Measurements from ENCODE around the gene CDC37. TPM values are rescaled to one million over a fixed set of nuclear protein-coding genes. Genes with fewer than 3 reads are reported as not detected.
"Not testable (repeated sequence)": the region's sequence is repeated elsewhere in the genome, so short reads cannot be mapped to it uniquely, and the experiment has no call there.

Gene CDC37
- total RNA-seq, 2 experiments from 2014 or later, result 269 to 332 TPM

DNA sequence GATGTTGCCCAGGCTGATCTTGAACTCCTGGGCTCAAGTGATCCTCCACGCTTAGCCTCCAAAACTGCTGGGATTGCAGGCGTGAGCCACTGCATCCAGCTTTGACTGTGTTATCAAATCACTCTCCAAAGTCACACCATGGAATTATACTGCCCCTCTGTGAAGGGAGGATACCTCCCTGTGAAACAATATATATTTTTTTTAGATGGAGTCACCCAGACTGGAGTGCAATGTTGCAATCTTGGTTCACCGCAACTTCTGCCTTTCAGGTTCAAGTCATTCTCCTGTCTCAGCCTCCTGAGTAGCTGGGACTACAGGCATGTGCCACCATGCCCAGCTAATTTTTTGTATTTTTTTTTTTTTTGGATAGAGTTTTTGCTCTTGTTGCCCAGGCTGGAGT lies 30.7 kb downstream of the CDC37 start:
- no peaks in the 10 kb centered on the region for H3K9me2 ChIP-seq (ENCODE audit: insufficient read depth, low read length)
- BruUV-seq (replicated peaks), result no TSS peak
- intact Hi-C loops (cut with micrococcal nuclease; ENCODE audit: unreplicated experiment), result no loop called here
- no peaks in the 10 kb centered on the region for H3K79me2 ChIP-seq (ENCODE audit: insufficient read depth, low read depth, low read length)
- H2AFZ ChIP-seq (ENCODE audit: low read length), result no peak overlapping the region
- no peaks in the 10 kb centered on the region for H4K20me1 ChIP-seq (ENCODE audit: insufficient read depth, low read length)
- TF ChIP-seq, protein P1, sequence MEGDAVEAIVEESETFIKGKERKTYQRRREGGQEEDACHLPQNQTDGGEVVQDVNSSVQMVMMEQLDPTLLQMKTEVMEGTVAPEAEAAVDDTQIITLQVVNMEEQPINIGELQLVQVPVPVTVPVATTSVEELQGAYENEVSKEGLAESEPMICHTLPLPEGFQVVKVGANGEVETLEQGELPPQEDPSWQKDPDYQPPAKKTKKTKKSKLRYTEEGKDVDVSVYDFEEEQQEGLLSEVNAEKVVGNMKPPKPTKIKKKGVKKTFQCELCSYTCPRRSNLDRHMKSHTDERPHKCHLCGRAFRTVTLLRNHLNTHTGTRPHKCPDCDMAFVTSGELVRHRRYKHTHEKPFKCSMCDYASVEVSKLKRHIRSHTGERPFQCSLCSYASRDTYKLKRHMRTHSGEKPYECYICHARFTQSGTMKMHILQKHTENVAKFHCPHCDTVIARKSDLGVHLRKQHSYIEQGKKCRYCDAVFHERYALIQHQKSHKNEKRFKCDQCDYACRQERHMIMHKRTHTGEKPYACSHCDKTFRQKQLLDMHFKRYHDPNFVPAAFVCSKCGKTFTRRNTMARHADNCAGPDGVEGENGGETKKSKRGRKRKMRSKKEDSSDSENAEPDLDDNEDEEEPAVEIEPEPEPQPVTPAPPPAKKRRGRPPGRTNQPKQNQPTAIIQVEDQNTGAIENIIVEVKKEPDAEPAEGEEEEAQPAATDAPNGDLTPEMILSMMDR (conservative IDR thresholded peaks at IDR 0.05; ENCODE audit: low read length), result no peak
- no peak for TF ChIP-seq EZH2phosphoT487 (IDR thresholded peaks at IDR 0.05; ENCODE audit: borderline replicate concordance, low read depth, low read length)
- no peaks in the 10 kb centered on the region for H3K9me3 ChIP-seq (ENCODE audit: low read length)
- CTCF ChIA-PET (ENCODE audit: unreplicated experiment), result interaction anchor here (0.6 kb wide), 1 partner anchor 42 kb away, joined by 3 read pairs; no protein-coding TSS in a partner anchor
- H3K4me3 ChIP-seq (ENCODE audit: low read depth, low read length, poor library complexity, severe bottlenecking), result no peak overlapping the region
- H3K4me2 ChIP-seq (ENCODE audit: low read length), result no peak overlapping the region
- POLR2A ChIA-PET, result interaction anchor here (0.6 to 1.5 kb wide), 2 partner anchors 39 to 604 kb away, joined by 3 to 8 read pairs; no protein-coding TSS in a partner anchor
- DNase-seq (ENCODE audit: low spot score), result no peak
- H3K27ac ChIP-seq (ENCODE audit: low read depth, low read length, poor library complexity, severe bottlenecking), result peak overlapping the region; percentile 45
- peaks cover 16% of the 10 kb centered on the region for H3K4me1 ChIP-seq (ENCODE audit: insufficient read depth, low read length, poor library complexity, severe bottlenecking)
- H3K36me3 ChIP-seq (ENCODE audit: insufficient read depth, low read length), result peaks cover 57% of the 10 kb centered on the region

DNA sequence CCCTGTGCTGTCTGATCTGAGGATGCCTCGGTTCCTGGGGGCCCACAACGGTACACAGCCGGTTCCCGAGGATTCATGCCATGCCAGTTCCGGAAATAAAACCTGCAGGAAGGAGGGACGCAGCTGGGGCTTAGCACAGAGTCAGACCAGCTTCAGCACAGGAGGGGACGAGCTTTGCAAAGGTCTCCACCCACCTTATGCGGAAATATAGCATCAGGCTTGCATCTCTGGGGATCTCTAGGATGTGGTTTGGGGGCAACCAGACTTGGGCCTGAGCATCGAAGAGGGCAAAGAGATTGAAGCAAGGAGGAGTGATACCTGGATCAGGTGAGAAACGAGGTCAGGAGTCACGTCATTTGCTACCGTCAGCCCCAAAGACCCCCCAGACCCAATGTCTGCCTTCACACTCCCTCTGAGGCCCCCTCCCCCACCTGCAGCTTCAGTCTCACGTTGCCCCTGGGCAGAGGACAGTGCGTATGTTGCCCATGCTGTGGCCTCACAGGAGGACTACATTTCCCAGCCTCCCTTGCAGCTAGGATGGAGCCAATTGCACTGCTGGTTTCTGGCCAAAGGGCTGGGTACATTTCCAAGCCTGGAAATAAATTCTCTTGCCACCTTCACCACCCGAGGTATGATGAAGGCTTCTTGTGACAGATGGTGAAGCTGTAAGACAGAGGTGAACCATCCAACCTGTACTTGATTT lies 35.1 kb downstream of the CDC37 start:
- CTCF ChIA-PET (ENCODE audit: unreplicated experiment), result no interaction called here
- Histone ChIP-seq H3K36me3 (ENCODE audit: insufficient read depth, low read length) (peaks cover 80% of the 10 kb centered on the region), H3K27ac (ENCODE audit: low read depth, low read length, poor library complexity, severe bottlenecking) (no peak overlapping the region), H2AFZ (ENCODE audit: low read length) (no peak overlapping the region), H3K9me3 (ENCODE audit: low read length) (no peaks in the 10 kb centered on the region), H4K20me1 (ENCODE audit: insufficient read depth, low read length) (no peaks in the 10 kb centered on the region), H3K79me2 (ENCODE audit: insufficient read depth, low read depth, low read length) (no peaks in the 10 kb centered on the region), H3K4me2 (ENCODE audit: low read length) (no peak overlapping the region), H3K4me1 (ENCODE audit: insufficient read depth, low read length, poor library complexity, severe bottlenecking) (peaks cover 2% of the 10 kb centered on the region), H3K4me3 (ENCODE audit: low read depth, low read length, poor library complexity, severe bottlenecking) (no peak overlapping the region), H3K9me2 (ENCODE audit: insufficient read depth, low read length) (no peaks in the 10 kb centered on the region)
- BruUV-seq (replicated peaks), result no TSS peak
- intact Hi-C loops (cut with micrococcal nuclease; ENCODE audit: unreplicated experiment), result no loop called here
- POLR2A ChIA-PET, result interaction anchor here (0.7 kb wide), 1 partner anchor 331 kb away, joined by 3 read pairs; no protein-coding TSS in a partner anchor
- TF ChIP-seq, protein P1 (conservative IDR thresholded peaks at IDR 0.05; ENCODE audit: low read length), result no peak
- TF ChIP-seq EZH2phosphoT487 (IDR thresholded peaks at IDR 0.05; ENCODE audit: borderline replicate concordance, low read depth, low read length), result no peak
- no peak for DNase-seq (ENCODE audit: low spot score)

DNA sequence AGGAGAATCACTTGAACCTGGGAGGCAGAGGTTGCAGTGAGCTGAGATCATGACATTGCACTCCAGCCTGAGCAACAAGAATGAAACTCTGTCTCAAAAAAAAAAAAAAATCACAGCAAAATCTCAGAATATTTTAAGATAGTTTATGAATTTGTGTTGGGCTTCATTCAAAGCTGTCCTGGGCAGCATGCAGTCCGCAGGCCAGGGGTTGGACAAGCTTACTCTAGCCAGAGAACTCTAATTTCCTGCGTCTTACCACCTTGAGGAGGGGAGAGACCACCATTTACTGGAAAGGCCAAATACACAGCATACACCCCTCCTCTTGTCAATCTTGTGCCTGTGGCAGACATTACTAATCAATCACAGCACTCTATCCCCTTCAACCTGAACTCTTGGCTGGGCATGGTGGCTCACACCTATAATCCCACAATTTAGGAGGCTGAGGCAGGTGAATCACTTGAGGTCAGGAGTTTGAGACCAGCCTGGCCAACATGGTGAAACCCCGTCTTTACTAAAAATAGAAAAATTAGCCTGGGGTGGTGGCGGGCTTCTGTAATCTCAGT lies 36.3 kb downstream of the CDC37 start:
- H3K4me2 ChIP-seq (ENCODE audit: low read length); H3K9me3 ChIP-seq (ENCODE audit: low read length); H3K27ac ChIP-seq (ENCODE audit: low read depth, low read length, poor library complexity, severe bottlenecking); BruUV-seq (replicated peaks); intact Hi-C loops (cut with micrococcal nuclease; ENCODE audit: unreplicated experiment); H3K4me1 ChIP-seq (ENCODE audit: insufficient read depth, low read length, poor library complexity, severe bottlenecking); H2AFZ ChIP-seq (ENCODE audit: low read length); H3K4me3 ChIP-seq (ENCODE audit: low read depth, low read length, poor library complexity, severe bottlenecking); DNase-seq (ENCODE audit: low spot score); CTCF ChIA-PET (ENCODE audit: unreplicated experiment); H3K9me2 ChIP-seq (ENCODE audit: insufficient read depth, low read length); H3K79me2 ChIP-seq (ENCODE audit: insufficient read depth, low read depth, low read length); H4K20me1 ChIP-seq (ENCODE audit: insufficient read depth, low read length): not testable (repeated sequence)
- POLR2A ChIA-PET, result interaction anchor here (0.6 kb wide), 1 partner anchor 24 kb away, joined by 3 read pairs; no protein-coding TSS in a partner anchor
- peaks cover 90% of the 10 kb centered on the region for H3K36me3 ChIP-seq (ENCODE audit: insufficient read depth, low read length)
